Thyroid gland (tissue), 4 donors: ENCODE results near the gene CD200R1L.

Experiments
- POLR2A ChIP-seq, 2 donors: fragments of 450-650 bp; IDR thresholded peaks; one replicate each; pipeline ENCODE4 v1.6.1; 2017; ENCODE audit warnings: antibody characterized with exemption in 2 of 2, mild to moderate bottlenecking in 2 of 2, moderate library complexity in 1 of 2
- TF ChIP-seq, protein P1 (sequence below), 6 experiments: fragments of 200-600 bp in 3 of 6; fragments of 450-650 bp in 3 of 6; sonication (generic) in 3 of 6; IDR thresholded peaks; one replicate each; pipeline ENCODE4 v1.5.1; 2016 to 2019; ENCODE audit warnings: antibody characterized with exemption in 6 of 6, mild to moderate bottlenecking in 2 of 6, inconsistent platforms in 1 of 6, moderate library complexity in 1 of 6

DNA sequence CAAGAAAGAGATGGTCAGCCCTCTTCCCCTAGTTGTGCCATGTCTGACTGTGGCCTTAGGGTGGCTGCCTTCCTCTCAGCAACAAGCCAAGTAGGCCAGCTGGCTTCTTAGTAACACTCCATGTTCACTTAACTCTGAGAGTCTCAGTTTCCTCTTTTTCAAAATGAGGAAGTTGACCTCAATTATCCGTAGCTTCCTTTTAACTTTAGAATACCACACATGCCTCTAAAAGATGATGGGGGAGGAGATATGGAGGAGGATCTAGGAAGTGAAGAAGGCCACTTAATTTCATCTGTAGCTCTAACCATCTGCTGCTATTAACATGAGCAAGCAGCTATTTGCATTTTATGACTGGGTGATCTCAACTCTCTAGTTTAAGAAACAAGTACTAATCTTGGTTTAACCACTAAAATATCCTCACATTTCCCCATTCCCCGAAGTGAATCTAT lies 32.9 kb downstream of the CD200R1L start:
- no peak for TF ChIP-seq POLR2A (IDR thresholded peaks at IDR 0.05)
- TF ChIP-seq, protein P1, sequence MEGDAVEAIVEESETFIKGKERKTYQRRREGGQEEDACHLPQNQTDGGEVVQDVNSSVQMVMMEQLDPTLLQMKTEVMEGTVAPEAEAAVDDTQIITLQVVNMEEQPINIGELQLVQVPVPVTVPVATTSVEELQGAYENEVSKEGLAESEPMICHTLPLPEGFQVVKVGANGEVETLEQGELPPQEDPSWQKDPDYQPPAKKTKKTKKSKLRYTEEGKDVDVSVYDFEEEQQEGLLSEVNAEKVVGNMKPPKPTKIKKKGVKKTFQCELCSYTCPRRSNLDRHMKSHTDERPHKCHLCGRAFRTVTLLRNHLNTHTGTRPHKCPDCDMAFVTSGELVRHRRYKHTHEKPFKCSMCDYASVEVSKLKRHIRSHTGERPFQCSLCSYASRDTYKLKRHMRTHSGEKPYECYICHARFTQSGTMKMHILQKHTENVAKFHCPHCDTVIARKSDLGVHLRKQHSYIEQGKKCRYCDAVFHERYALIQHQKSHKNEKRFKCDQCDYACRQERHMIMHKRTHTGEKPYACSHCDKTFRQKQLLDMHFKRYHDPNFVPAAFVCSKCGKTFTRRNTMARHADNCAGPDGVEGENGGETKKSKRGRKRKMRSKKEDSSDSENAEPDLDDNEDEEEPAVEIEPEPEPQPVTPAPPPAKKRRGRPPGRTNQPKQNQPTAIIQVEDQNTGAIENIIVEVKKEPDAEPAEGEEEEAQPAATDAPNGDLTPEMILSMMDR (IDR thresholded peaks at IDR 0.05), result no peak
